ENCODE measurements around the gene PIH1D1.

Gene PIH1D1

GRCh38 chr19:49407482-49408015 lies 44.1 kb downstream of the PIH1D1 start:
- TF ChIP-seq MYC (IDR thresholded peaks at IDR 0.05; ENCODE audit: low read depth, low read length), result no peak
- TF ChIP-seq CTCF (IDR thresholded peaks at IDR 0.05; ENCODE audit: low read depth, low read length), result no peak
- TF ChIP-seq POLR2A (IDR thresholded peaks at IDR 0.05; ENCODE audit: extremely low read depth, insufficient read length), result no peak
- H3K4me3 ChIP-seq (ENCODE audit: low read depth, low read length), result no peak overlapping the region
- DNase-seq (ENCODE audit: low read depth), result no peak

- TF ChIP-seq CTCF (IDR thresholded peaks at IDR 0.05; ENCODE audit: low read depth, low read length) (no peak), MYC (IDR thresholded peaks at IDR 0.05; ENCODE audit: low read depth, low read length) (no peak), POLR2A (IDR thresholded peaks at IDR 0.05; ENCODE audit: extremely low read depth, insufficient read length) (no peak), MAX (IDR thresholded peaks at IDR 0.05; ENCODE audit: low read depth, low read length) (no peak)
- no peak overlapping the region for H3K4me3 ChIP-seq (ENCODE audit: low read depth, low read length)
- DNase-seq (ENCODE audit: low read depth), result no peak
These were observed 44.5 kb downstream of the PIH1D1 start for GRCh38 chr19:49407079-49407478.

GRCh38 chr19:49403404-49404187 lies 48.0 kb downstream of the PIH1D1 start:
- no peak for TF ChIP-seq POLR2A (IDR thresholded peaks at IDR 0.05; ENCODE audit: extremely low read depth, insufficient read length)
- no peak for DNase-seq (ENCODE audit: low read depth)
- H3K4me3 ChIP-seq (ENCODE audit: low read depth, low read length), result no peak overlapping the region

GRCh38 chr19:49400029-49400428 lies 51.6 kb downstream of the PIH1D1 start:
- TF ChIP-seq CTCF (IDR thresholded peaks at IDR 0.05; ENCODE audit: low read depth, low read length) (no peak), MYC (IDR thresholded peaks at IDR 0.05; ENCODE audit: low read depth, low read length) (no peak), MAX (IDR thresholded peaks at IDR 0.05; ENCODE audit: low read depth, low read length) (no peak), POLR2A (IDR thresholded peaks at IDR 0.05; ENCODE audit: extremely low read depth, insufficient read length) (no peak)
- DNase-seq (ENCODE audit: low read depth), result no peak
- no peak overlapping the region for H3K4me3 ChIP-seq (ENCODE audit: low read depth, low read length)

GRCh38 chr19:49398931-49399330 lies 52.7 kb downstream of the PIH1D1 start:
- no peak overlapping the region for H3K4me3 ChIP-seq (ENCODE audit: low read depth, low read length)
- DNase-seq (ENCODE audit: low read depth), result no peak
- TF ChIP-seq CTCF (IDR thresholded peaks at IDR 0.05; ENCODE audit: low read depth, low read length), result no peak
- TF ChIP-seq MAX (IDR thresholded peaks at IDR 0.05; ENCODE audit: low read depth, low read length), result no peak
- TF ChIP-seq MYC (IDR thresholded peaks at IDR 0.05; ENCODE audit: low read depth, low read length), result no peak

- no peak for DNase-seq (ENCODE audit: low read depth)
- H3K4me3 ChIP-seq (ENCODE audit: low read depth, low read length), result no peak overlapping the region
- no peak for TF ChIP-seq MAX (IDR thresholded peaks at IDR 0.05; ENCODE audit: low read depth, low read length)
- TF ChIP-seq POLR2A (IDR thresholded peaks at IDR 0.05; ENCODE audit: extremely low read depth, insufficient read length), result no peak
- no peak for TF ChIP-seq CTCF (IDR thresholded peaks at IDR 0.05; ENCODE audit: low read depth, low read length)
- TF ChIP-seq MYC (IDR thresholded peaks at IDR 0.05; ENCODE audit: low read depth, low read length), result no peak
These were observed 53.5 kb downstream of the PIH1D1 start for GRCh38 chr19:49398001-49398615.
